GM12891 (cell line): ENCODE measurements around the gene CKS1B.

Experiments used
- PAX5 ChIP-seq: IDR thresholded peaks from 2 replicates; pipeline ENCODE4 v1.6.1; 2011; ENCODE audit warnings: low read length, moderate library complexity, mild to moderate bottlenecking; ENCODE audit not compliant: insufficient read depth, severe bottlenecking
- POLR2A ChIP-seq: IDR thresholded peaks from 2 replicates; pipeline ENCODE4 v1.6.1; 2011; ENCODE audit warnings: low read depth, low read length, control low read depth
- POLR2AphosphoS5 ChIP-seq: IDR thresholded peaks from 2 replicates; pipeline ENCODE4 v1.6.1; 2011; ENCODE audit warnings: low read depth, low read length, control low read depth
- SPI1 ChIP-seq: IDR thresholded peaks from 2 replicates; pipeline ENCODE4 v1.6.1; 2011; ENCODE audit warnings: low read depth, low read length, control low read depth
- TAF1 ChIP-seq: IDR thresholded peaks from 2 replicates; pipeline ENCODE4 v1.6.1; 2011; ENCODE audit warnings: low read depth, low read length, control low read depth

DNA sequence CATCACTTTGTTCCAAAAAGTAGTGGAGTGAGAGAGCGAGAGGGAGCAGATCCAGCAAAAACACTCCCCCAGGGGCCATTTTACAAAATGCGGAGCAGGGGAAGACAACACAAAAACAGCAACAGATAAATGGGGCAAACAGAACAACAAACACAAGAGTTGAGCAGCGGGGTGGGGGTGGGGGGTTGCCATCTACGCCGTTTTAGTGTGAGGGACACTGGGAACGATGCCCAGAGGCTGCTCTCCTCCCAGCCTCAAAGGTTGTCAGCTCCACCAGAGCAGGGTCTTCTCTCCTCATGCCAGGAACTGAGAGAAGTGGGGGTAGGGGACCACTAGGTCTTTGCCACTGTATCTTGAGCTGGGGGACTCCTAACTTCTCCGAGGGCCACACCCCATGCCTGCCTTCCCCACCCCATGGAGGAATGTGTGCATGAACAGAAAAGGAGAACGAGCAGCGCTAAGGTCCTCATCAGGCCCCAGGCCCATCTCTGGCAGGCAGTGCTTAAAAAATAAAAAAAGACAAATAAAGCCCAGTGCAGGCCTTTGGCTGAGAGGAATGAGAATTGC lies 17.3 kb upstream of the CKS1B start:
- TF ChIP-seq POLR2AphosphoS5 = no peak
- no peak for TF ChIP-seq PAX5
- TF ChIP-seq SPI1 = no peak
- no peak for TF ChIP-seq POLR2A
- no peak for TF ChIP-seq TAF1
